Astrocyte (in vitro differentiated cells and primary cell): ENCODE results near the gene TMEM81. TPM values are rescaled to one million over a fixed set of nuclear protein-coding genes. Genes with fewer than 3 reads are reported as not detected.

Experiments used
- DNase-seq: peaks from one replicate; pipeline ENCODE4 v3.0.0-alpha.2; 2010; ENCODE audit warnings: low read depth
- FAIRE-seq: peaks from 2 replicates; lab custom pipeline; 2011; peaks lifted over from hg19 to GRCh38; lab: Jason Lieb, UNC
- H2AFZ ChIP-seq: 2 replicates; pipeline ENCODE4 v1.6.0; 2012; ENCODE audit warnings: low read depth, low read length, inconsistent platforms
- H3K27ac ChIP-seq: 2 replicates; pipeline ENCODE4 v1.5.1; 2011; ENCODE audit warnings: low read depth, low read length, inconsistent platforms
- H3K27me3 ChIP-seq: 2 replicates; pipeline ENCODE4 v1.6.0; 2011; ENCODE audit warnings: low read length, inconsistent platforms; ENCODE audit not compliant: insufficient read depth
- H3K36me3 ChIP-seq: 2 replicates; pipeline ENCODE4 v1.5.1; 2011; ENCODE audit warnings: low read length, inconsistent platforms; ENCODE audit not compliant: insufficient read depth
- H3K4me1 ChIP-seq: 2 replicates; pipeline ENCODE4 v1.5.1; 2011; ENCODE audit warnings: low read length, inconsistent platforms; ENCODE audit not compliant: insufficient read depth
- H3K4me2 ChIP-seq: 2 replicates; pipeline ENCODE4 v1.6.0; 2012; ENCODE audit warnings: low read length, inconsistent platforms
- H3K4me3 ChIP-seq: 2 replicates; pipeline ENCODE4 v1.5.1; 2011; ENCODE audit warnings: low read depth, mild to moderate bottlenecking, low read length, inconsistent platforms; ENCODE audit not compliant: insufficient read depth
- H3K79me2 ChIP-seq: 2 replicates; pipeline ENCODE4 v1.6.0; 2012; ENCODE audit warnings: mild to moderate bottlenecking, low read length, inconsistent platforms; ENCODE audit not compliant: insufficient read depth
- H3K9ac ChIP-seq: 2 replicates; pipeline ENCODE4 v1.6.0; 2012; ENCODE audit warnings: mild to moderate bottlenecking, low read length, inconsistent platforms
- H3K9me3 ChIP-seq: 2 replicates; pipeline ENCODE4 v1.5.1; 2012; ENCODE audit warnings: low read depth, mild to moderate bottlenecking, low read length, inconsistent platforms; ENCODE audit not compliant: insufficient read depth
- H4K20me1 ChIP-seq: 2 replicates; pipeline ENCODE4 v1.6.0; 2012; ENCODE audit warnings: low read length, inconsistent platforms; ENCODE audit not compliant: insufficient read depth
- H3K27ac Mint-ChIP-seq: one replicate; pipeline ENCODE4 v1.8.0; 2021; ENCODE audit warnings: mild to moderate bottlenecking, mixed read lengths; ENCODE audit not compliant: unreplicated experiment
- H3K27me3 Mint-ChIP-seq: one replicate; pipeline ENCODE4 v1.8.0; 2021; ENCODE audit warnings: low read depth, mixed read lengths; ENCODE audit not compliant: unreplicated experiment
- H3K36me3 Mint-ChIP-seq: one replicate; pipeline ENCODE4 v1.8.0; 2021; ENCODE audit warnings: low read depth, mixed read lengths; ENCODE audit not compliant: unreplicated experiment
- H3K4me1 Mint-ChIP-seq: one replicate; pipeline ENCODE4 v1.8.0; 2021; ENCODE audit warnings: low read depth, mixed read lengths; ENCODE audit not compliant: unreplicated experiment
- H3K4me3 Mint-ChIP-seq: one replicate; pipeline ENCODE4 v1.8.0; 2021; ENCODE audit warnings: mild to moderate bottlenecking, moderate library complexity, mixed read lengths; ENCODE audit not compliant: unreplicated experiment
- H3K9me3 Mint-ChIP-seq: one replicate; pipeline ENCODE4 v1.8.0; 2021; ENCODE audit warnings: mild to moderate bottlenecking, mixed read lengths; ENCODE audit not compliant: unreplicated experiment
- CTCF ChIP-seq: IDR thresholded peaks from 2 replicates; pipeline ENCODE4 v1.5.1; 2011; ENCODE audit warnings: low read depth, mild to moderate bottlenecking, inconsistent platforms, low read length, moderate library complexity; ENCODE audit not compliant: insufficient read depth
- EZH2 ChIP-seq: IDR thresholded peaks from 2 replicates; pipeline ENCODE4 v1.6.1; 2012; ENCODE audit warnings: mild to moderate bottlenecking, low read length, inconsistent platforms; ENCODE audit not compliant: insufficient read depth
- total RNA-seq: library from RNA; stranded (reverse); gene quantifications from 2 replicates; pipeline ENCODE4 v1.2.1, GENCODE V29; 2021

TMEM81 gene
- total RNA-seq, 1 donor from 2014 or later, result 4.8 TPM

GRCh38 chr1:205122489-205122882 lies 38.2 kb upstream of the TMEM81 start:
- Histone ChIP-seq H3K9me3 (no peaks in the 10 kb centered on the region), H3K36me3 (no peaks in the 10 kb centered on the region), H3K4me3 (peak overlapping the region; percentile 99), H3K4me2 (peak overlapping the region; percentile 97), H4K20me1 (peaks cover 21% of the 10 kb centered on the region), H3K9ac (peak overlapping the region; percentile 99), H3K27me3 (no peaks in the 10 kb centered on the region), H3K27ac (peak overlapping the region; percentile 99), H3K4me1 (peaks cover 7% of the 10 kb centered on the region), H3K79me2 (peaks cover 44% of the 10 kb centered on the region), H2AFZ (peak overlapping the region; percentile 93)
- TF ChIP-seq EZH2 (no peak), CTCF (no peak)
- no peaks in the 10 kb centered on the region for H3K27me3 Mint-ChIP-seq
- peak overlapping the region; percentile 100 for H3K4me3 Mint-ChIP-seq
- peaks cover 17% of the 10 kb centered on the region for H3K4me1 Mint-ChIP-seq
- no peaks in the 10 kb centered on the region for H3K9me3 Mint-ChIP-seq
- DNase-seq (no peak), FAIRE-seq (no peak)
- H3K36me3 Mint-ChIP-seq, result no peaks in the 10 kb centered on the region
- H3K27ac Mint-ChIP-seq, result peak overlapping the region; percentile 100

GRCh38 chr1:205121660-205122488 lies 37.6 kb upstream of the TMEM81 start, which contains the start of gene RBBP5:
Gene RBBP5 (minus strand): TSS chr1:205121978. CDS start chr1:205121873, 105 bp downstream.
- DNase-seq, result peak; percentile 97
- Histone ChIP-seq H3K4me1 (peaks cover 7% of the 10 kb centered on the region), H3K4me3 (peak within 1 kb of the TSS; percentile 99), H3K27me3 (no peaks in the 10 kb centered on the region), H4K20me1 (peaks cover 21% of the 10 kb centered on the region), H3K4me2 (peak within 1 kb of the TSS; percentile 97), H3K9ac (peak within 1 kb of the TSS; percentile 99), H3K79me2 (peaks cover 45% of the 10 kb centered on the region), H3K36me3 (no peaks in the 10 kb centered on the region), H2AFZ (peak within 1 kb of the TSS; percentile 93), H3K9me3 (no peaks in the 10 kb centered on the region), H3K27ac (peak within 1 kb of the TSS; percentile 99)
- H3K4me1 Mint-ChIP-seq, result peaks cover 17% of the 10 kb centered on the region
- H3K9me3 Mint-ChIP-seq, result no peaks in the 10 kb centered on the region
- H3K27ac Mint-ChIP-seq, result peak within 1 kb of the TSS; percentile 100
- H3K4me3 Mint-ChIP-seq, result peak within 1 kb of the TSS; percentile 100
- H3K36me3 Mint-ChIP-seq, result no peaks in the 10 kb centered on the region
- H3K27me3 Mint-ChIP-seq, result no peaks in the 10 kb centered on the region
- TF ChIP-seq EZH2 (no peak), CTCF (peak; percentile 75)
- peak; percentile 74 for FAIRE-seq

GRCh38 chr1:205118752-205119151 lies 34.5 kb upstream of the TMEM81 start:
- Mint-ChIP-seq H3K27me3 (no peaks in the 10 kb centered on the region), H3K4me3 (no peak overlapping the region), H3K4me1 (peaks cover 17% of the 10 kb centered on the region), H3K36me3 (no peaks in the 10 kb centered on the region), H3K27ac (no peak overlapping the region), H3K9me3 (no peaks in the 10 kb centered on the region)
- DNase-seq, result no peak
- H3K4me3 ChIP-seq, result no peak overlapping the region
- H4K20me1 ChIP-seq, result peaks cover 27% of the 10 kb centered on the region
- H3K4me2 ChIP-seq, result no peak overlapping the region
- TF ChIP-seq EZH2 (no peak), CTCF (no peak)
- H2AFZ ChIP-seq, result no peak overlapping the region
- peaks cover 61% of the 10 kb centered on the region for H3K79me2 ChIP-seq
- no peak for FAIRE-seq
- no peak overlapping the region for H3K9ac ChIP-seq
- peaks cover 8% of the 10 kb centered on the region for H3K36me3 ChIP-seq
- H3K27ac ChIP-seq, result no peak overlapping the region
- H3K9me3 ChIP-seq, result no peaks in the 10 kb centered on the region
- peaks cover 7% of the 10 kb centered on the region for H3K4me1 ChIP-seq
- no peaks in the 10 kb centered on the region for H3K27me3 ChIP-seq
